Measurements from ENCODE around the gene ZNF385C. TPM values are rescaled to one million over a fixed set of nuclear protein-coding genes. Genes with fewer than 3 reads are reported as not detected.

Gene ZNF385C
- polyA plus RNA-seq, 1 donor from 2014 or later: 0.09 TPM

DNA sequence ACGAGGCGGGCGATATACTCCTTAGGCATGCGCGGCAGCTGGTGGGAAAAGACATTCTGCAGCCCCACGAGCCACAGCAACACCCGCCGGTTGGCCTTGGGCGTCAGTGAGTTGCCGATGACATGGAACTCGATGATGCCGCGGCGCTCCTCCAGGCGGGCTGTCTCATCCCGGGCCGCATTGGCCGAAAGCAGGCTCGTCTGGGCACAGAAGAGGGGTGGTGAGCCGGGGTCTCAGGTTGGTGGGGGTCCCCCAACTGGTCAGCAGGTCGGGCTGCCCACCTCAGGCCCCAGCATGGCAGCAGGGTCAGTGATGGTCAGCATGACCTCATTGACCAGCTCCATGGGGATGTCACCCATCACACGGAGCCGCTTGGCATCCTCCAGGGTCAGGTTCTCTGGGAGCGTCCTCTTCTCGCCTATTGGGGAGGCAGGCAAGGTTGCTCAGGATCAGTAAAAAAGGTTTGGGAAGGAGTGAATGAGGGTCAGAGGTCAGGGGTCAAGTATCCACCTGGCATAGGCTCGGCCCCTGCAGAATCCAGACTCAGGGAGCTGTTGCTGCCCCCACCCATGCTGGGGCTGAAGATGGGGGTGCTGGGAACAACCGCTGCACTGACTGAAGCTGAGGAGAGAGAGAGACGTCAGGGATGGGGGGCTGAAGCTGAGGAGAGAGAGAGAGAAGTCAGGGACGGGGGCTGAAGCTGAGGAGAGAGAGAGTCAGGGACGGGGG, 19.3 kb upstream of the ZNF385C start:
- peak overlapping the region in 2 of 4 donors; percentile 25 to 76 for H3K4me3 Mint-ChIP-seq
- peaks cover 22 to 36% (median 27%) of the 10 kb centered on the region in 3 donors for H3K4me1 Mint-ChIP-seq
- H3K27me3 Mint-ChIP-seq: no peaks in the 10 kb centered on the region
- H3K9me3 Mint-ChIP-seq: no peaks in the 10 kb centered on the region
- H3K36me3 Mint-ChIP-seq: peaks cover 2% of the 10 kb centered on the region
- peak overlapping the region in 1 of 3 donors; percentile 67 for H3K27ac Mint-ChIP-seq

DNA sequence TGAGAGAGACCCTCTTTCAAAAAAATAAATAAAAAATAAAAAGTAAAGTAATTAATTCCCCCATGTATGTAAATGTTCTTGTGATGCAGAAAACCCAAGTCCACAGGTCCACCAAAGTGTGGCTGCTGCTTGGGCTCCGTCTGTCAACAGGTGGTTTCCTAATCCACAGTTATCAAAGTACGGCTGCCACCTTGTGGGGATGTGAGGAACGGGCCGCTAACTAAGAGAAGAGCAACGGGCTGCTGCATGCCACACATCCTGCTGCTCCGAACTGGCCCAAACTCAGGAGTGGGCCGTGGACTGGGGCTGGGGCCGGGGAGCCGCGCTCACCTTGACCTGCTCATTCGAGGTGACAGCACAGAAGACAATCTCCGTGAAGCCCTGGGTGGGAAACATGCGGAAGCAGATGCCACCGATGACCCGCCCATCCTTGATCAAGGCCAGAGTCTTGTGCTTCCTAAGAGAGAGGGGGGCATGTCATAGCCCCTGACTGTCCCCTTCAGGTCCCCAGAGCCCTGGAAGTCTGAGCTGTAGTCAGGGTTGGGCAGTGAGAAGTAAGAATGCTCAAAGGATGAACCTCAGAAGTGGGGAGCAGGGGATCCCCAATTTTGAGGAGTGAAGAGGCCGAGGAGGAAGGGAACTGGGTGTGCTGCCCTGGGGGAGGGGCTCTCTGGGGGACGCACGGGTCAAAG, 18.6 kb upstream of the ZNF385C start:
- Mint-ChIP-seq H3K9me3 (no peaks in the 10 kb centered on the region), H3K27ac (peak overlapping the region; percentile 97 to 98 (median 98)), H3K27me3 (no peaks in the 10 kb centered on the region), H3K4me1 (peaks cover 29 to 36% (median 32%) of the 10 kb centered on the region in 3 donors), H3K4me3 (peak overlapping the region; percentile 25 to 79 (median 72)), H3K36me3 (peaks cover 2% of the 10 kb centered on the region)

DNA sequence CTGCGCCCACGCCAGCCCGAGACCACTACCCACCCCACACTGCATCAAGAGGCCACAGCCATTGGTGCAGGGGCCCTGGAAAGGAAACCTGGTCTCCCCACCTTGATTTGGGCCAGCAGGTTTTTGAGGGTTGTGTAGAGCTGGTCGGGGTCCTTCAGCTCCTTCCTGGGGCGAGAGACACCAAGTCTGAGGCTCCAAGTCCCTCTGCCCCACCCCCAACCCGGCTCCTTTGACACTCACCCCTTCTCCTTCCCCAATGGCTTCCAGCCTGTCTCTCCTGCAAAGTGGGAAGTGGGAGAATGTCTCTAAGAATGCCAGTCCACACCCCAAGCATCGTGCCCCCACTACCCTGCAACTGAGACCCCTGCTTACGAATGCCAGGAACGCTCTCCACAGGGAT, 15.8 kb upstream of the ZNF385C start:
- Mint-ChIP-seq H3K4me3 (peak overlapping the region; percentile 7 to 91 (median 68)), H3K27ac (peak overlapping the region in 1 of 3 donors; percentile 10), H3K36me3 (peaks cover 7% of the 10 kb centered on the region), H3K27me3 (no peaks in the 10 kb centered on the region), H3K4me1 (peaks cover 25 to 41% (median 32%) of the 10 kb centered on the region in 3 donors), H3K9me3 (no peaks in the 10 kb centered on the region)

DNA sequence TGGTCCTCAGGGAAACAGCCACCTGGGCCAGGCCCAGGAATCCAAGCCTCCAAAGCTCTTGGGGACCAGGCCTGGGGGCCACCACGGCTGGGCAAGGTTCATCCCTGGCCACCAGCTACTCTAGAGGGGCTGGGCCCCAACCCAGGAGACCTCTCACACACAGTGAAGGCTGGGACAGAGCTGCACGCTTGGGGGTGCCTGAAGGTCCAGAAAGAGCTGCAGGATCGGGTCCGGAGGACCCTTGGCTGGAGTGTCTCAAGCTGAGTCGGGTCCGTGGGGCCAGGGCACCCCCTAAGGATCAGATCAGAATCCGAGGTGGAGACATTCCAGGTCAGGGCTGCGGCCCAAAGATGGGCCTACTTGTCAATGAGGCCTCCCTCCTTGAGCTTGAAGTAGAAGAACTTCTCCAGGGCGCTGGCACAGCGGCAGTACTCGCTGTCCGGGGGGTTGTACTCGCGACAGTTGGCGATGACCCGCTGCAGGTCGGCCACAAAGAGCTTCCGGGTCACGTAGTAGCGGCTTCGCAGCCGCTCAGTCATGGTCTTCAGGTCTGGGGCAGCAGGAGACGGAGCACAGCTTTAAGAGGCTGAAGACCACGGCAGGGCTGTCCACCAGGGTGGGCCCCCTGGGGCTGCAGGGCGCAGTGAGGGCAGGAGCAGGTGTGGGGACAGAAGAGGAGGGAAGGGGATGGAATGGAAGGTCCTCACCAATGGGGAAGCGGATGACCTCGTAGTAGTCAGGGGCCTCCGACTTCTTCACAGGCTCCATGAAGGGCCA, 15.2 kb upstream of the ZNF385C start:
- peaks cover 9% of the 10 kb centered on the region for H3K36me3 Mint-ChIP-seq
- H3K27me3 Mint-ChIP-seq: no peaks in the 10 kb centered on the region
- H3K9me3 Mint-ChIP-seq: no peaks in the 10 kb centered on the region
- peak overlapping the region in 3 of 4 donors; percentile 27 to 72 (median 70) for H3K4me3 Mint-ChIP-seq
- H3K4me1 Mint-ChIP-seq: peaks cover 21 to 38% (median 30%) of the 10 kb centered on the region in 3 donors
- H3K27ac Mint-ChIP-seq: peak overlapping the region in 2 of 3 donors; percentile 46 to 83

DNA sequence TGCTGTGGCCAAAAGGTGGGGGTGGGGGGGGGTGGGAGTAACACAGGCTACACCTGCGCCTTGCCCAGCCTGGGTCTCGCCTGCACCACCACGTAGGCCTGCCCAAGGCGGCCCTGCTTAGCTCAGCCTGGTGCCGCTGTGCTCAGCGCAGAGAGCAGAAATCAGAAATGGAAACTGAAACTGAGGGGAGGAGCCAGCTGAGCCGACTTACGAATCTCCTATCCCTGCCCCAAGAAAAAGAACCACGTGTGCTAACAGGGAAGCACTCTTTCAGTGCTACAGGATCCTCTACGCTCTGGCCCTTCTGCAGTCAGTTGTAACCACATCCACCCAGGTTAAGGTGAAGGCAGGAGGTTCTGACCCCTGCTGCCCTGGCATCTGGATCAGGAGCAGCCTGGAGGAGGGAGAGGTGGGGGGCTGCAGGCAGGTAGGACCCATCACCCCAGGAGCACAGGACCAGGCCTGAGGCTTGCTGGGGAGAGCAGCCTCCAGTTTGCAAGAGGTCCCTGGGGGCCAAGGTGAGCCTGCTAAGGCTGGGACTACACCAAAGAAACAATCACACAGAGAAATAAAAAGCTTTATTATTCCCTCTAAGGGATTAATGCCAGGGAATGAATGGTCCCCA, 14.4 kb upstream of the ZNF385C start, which contains the start of gene DHX58:
TSS of gene DHX58 (minus strand) at position 163 of the 625 bp plus-strand sequence. CDS start 822 bp downstream, outside the sequence.
- Mint-ChIP-seq H3K36me3 (peaks cover 9% of the 10 kb centered on the region), H3K9me3 (no peaks in the 10 kb centered on the region), H3K4me3 (peak within 1 kb of the TSS; percentile 84 to 93 (median 90)), H3K4me1 (peaks cover 23 to 40% (median 30%) of the 10 kb centered on the region in 3 donors), H3K27ac (peak within 1 kb of the TSS; percentile 90 to 94 (median 94)), H3K27me3 (no peaks in the 10 kb centered on the region)

DNA sequence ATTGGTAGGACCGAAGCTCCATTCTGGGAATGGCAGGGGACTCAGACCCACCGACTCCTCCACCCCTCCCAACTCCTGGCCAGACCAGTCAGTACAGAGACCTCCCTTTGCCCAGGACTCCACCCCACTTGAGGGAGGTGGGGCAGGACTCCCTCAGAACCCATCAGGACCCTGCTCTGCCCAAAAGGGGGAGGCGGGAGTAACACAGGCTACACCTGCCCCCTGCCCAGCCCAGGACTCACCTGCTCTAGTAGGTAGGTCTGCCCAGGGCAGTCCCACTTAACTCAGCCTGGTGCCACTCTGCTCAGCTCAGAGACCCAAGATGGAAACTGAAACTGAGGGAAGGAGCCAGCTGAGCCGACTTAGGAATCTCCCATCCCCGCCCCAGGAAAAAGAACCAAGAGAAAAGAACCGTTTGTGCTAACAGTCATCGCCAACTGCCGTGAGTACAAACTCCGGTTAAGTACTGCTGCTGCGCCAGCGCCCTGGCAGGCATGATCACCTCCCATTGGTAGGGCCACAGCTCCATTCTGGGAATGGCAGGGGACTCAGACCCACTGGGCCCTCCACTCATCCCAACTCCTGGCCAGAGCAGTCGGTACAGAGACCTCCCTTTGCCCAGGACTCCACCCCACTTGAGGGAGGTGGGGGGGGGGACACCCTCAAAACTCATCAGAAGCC, 13.7 kb upstream of the ZNF385C start:
- H3K4me3 Mint-ChIP-seq: peak overlapping the region; percentile 84 to 93 (median 90)
- H3K27me3 Mint-ChIP-seq: no peaks in the 10 kb centered on the region
- H3K36me3 Mint-ChIP-seq: peaks cover 9% of the 10 kb centered on the region
- no peaks in the 10 kb centered on the region for H3K9me3 Mint-ChIP-seq
- peak overlapping the region; percentile 90 to 94 (median 94) for H3K27ac Mint-ChIP-seq
- peaks cover 24 to 41% (median 30%) of the 10 kb centered on the region in 3 donors for H3K4me1 Mint-ChIP-seq

DNA sequence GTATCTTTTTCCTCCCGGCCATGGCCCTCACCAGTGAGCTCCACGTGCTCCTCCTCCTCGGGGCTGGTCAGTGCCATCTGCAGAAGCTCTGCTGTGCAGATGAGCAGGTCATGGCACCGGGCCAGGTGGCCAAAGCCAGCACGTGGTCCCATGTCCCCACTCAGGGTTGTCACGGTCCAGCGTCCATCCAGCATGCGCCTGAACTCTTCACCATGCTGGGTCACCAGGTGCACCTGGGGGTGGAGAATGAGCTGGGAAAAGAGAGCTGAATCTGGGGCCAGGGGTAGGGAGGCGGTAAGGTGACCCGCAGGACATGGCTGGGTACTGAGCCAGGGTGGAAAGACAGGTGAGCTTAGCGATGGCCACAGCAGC, 13.0 kb upstream of the ZNF385C start:
- peaks cover 9% of the 10 kb centered on the region for H3K36me3 Mint-ChIP-seq
- no peaks in the 10 kb centered on the region for H3K27me3 Mint-ChIP-seq
- H3K9me3 Mint-ChIP-seq: no peaks in the 10 kb centered on the region
- peaks cover 24 to 37% (median 27%) of the 10 kb centered on the region in 3 donors for H3K4me1 Mint-ChIP-seq
- peak overlapping the region in 3 of 4 donors; percentile 10 to 86 (median 77) for H3K4me3 Mint-ChIP-seq
- H3K27ac Mint-ChIP-seq: peak overlapping the region in 1 of 3 donors; percentile 43

DNA sequence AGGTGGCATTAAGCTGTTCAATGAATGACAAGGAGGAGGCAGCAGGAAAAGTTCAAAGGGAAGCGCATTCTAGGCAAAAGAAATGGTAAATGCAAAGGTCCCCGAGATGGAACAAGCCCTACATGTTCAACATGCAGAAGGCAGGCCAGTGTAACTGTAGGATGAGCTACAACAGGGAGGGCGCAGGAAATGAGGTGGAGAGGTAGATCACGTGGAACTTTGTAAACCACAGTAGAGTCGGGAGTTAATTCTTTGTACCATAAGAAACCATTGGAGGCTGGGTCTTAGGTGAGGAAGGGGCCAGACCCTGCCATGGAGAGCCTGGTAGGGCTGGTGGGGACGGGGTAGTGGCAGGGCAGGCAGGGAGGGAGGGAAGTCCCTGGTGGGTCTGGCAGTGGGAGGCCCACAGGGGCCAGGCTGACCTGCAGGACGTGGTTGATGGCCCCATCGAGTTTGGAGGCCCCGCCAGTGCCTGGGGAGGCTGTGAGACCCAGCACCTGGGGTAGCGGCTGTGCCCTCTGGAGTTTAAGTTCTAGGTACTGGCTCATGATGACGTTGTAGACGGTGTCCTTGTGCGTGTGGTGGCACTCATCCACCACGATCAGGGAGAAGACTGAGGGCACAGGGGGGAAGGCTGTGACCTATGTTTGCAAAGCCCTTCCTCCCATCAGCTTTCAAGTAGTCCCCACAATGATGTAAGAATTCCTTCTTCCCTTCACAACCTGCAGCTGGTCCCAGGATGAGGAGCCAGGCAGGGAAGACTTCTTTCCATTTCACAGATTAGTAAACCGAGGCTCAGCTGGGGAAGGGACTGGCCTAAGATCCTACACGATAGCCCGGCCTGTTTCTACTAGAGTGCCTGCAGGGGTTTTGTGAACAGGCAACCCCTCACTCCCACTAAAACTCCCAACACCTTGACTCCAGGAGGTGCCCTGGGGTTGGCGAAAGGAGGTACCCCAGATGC, 12.3 kb upstream of the ZNF385C start:
- Mint-ChIP-seq H3K36me3 (peaks cover 9% of the 10 kb centered on the region), H3K27me3 (no peaks in the 10 kb centered on the region), H3K27ac (peak overlapping the region in 1 of 3 donors; percentile 43), H3K4me1 (peaks cover 17 to 32% (median 21%) of the 10 kb centered on the region in 3 donors), H3K4me3 (peak overlapping the region in 3 of 4 donors; percentile 10 to 86 (median 77)), H3K9me3 (no peaks in the 10 kb centered on the region)

DNA sequence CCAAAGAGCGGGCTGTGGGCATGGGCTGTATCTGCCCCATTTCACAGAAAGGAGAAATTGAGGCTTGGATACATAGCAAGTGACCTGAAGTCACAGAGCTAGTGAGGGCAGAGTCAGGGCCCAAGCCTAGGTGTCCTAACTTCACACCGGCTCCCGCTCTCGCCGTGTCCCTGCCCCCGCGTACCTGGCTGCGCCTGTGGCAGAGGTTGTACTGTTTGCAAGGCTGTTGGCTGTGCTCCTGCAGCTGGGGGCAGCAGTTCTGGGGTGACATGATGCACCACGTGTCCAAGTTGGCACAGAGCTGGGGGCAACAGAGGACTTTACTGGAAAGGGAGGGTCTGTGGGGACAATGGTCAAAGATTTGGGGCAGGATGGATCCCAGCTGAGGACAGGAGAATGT, 10.8 kb upstream of the ZNF385C start:
- H3K27ac Mint-ChIP-seq: peak overlapping the region in 1 of 3 donors; percentile 73
- H3K36me3 Mint-ChIP-seq: peaks cover 16% of the 10 kb centered on the region
- no peaks in the 10 kb centered on the region for H3K9me3 Mint-ChIP-seq
- H3K27me3 Mint-ChIP-seq: no peaks in the 10 kb centered on the region
- H3K4me3 Mint-ChIP-seq: peak overlapping the region in 1 of 4 donors; percentile 45
- H3K4me1 Mint-ChIP-seq: peaks cover 16 to 23% (median 16%) of the 10 kb centered on the region in 3 donors

DNA sequence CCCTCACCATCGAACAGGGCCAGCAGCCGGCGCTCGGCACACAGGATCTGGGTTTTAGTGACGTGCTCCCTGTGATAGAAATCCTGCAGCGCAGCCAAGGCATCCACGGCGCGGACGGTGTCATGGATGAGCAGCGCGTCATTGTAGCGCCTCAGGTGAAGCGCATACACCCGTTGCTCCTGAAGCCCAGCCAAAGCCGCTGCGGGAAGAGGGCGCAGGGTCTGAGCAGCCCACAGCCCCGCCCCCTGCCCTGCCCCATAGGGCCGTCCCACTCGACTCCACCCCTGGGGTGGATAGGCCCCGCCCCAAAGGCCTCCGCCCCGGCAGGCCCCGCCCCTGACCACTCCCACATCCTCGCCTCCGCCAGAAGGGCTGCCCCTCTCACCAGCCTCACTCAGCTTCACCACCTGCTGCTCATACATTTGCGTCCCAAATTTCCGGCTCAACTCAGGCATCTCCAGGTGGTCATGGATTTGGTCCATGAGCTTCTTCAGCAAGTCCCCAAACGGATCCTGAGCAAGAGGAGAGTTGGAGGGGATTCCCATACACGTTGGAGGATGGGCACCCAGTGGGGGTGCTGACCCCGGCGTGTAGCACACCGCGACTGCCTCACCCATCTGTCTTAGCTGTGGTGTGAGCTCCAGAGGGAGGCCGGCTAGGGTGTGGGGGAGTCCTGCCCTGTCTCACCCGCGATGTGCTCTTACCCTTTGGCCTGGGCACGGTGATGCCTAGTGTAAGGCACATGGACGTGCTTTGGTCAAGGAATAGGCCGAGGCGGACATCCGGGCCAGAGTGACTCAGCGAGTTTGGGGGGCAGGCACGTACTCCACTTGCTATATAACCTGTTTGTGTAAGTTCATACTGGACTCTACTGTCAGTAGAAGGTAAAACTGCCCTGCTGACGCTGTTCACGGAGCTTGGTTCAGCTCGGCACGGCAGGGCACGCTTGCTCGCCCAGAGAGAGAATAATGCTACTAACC, 9.6 kb upstream of the ZNF385C start:
- peaks cover 16 to 19% (median 16%) of the 10 kb centered on the region in 3 donors for H3K4me1 Mint-ChIP-seq
- peaks cover 15% of the 10 kb centered on the region for H3K36me3 Mint-ChIP-seq
- peak overlapping the region in 2 of 3 donors; percentile 47 to 67 for H3K27ac Mint-ChIP-seq
- H3K9me3 Mint-ChIP-seq: no peaks in the 10 kb centered on the region
- H3K27me3 Mint-ChIP-seq: no peaks in the 10 kb centered on the region
- H3K4me3 Mint-ChIP-seq: peak overlapping the region; percentile 57 to 91 (median 80)

DNA sequence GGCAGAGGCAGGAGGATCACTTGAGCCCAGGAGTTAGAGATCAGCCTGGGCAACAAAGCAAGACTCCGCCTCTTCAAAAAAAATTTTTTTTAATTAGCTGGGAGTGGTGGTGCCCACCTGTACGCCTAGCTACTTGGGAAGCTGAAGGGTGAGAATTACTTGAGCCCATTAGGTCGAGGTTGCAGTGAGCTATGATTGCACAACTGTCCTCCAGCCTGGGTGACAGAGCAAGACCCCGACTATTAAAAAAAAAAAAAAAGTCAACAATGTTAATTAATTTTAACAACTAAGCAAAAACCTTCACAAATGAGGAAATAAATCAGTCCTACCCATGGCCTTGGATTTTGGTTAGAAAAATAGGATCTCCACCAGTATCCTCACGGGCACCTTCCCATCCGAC, 8.9 kb upstream of the ZNF385C start:
- Mint-ChIP-seq H3K9me3 (no peaks in the 10 kb centered on the region), H3K4me1 (peaks cover 8 to 18% (median 14%) of the 10 kb centered on the region in 3 donors), H3K4me3 (peak overlapping the region in 3 of 4 donors; percentile 57 to 91 (median 80)), H3K36me3 (peaks cover 16% of the 10 kb centered on the region), H3K27ac (no peak overlapping the region), H3K27me3 (no peaks in the 10 kb centered on the region)

DNA sequence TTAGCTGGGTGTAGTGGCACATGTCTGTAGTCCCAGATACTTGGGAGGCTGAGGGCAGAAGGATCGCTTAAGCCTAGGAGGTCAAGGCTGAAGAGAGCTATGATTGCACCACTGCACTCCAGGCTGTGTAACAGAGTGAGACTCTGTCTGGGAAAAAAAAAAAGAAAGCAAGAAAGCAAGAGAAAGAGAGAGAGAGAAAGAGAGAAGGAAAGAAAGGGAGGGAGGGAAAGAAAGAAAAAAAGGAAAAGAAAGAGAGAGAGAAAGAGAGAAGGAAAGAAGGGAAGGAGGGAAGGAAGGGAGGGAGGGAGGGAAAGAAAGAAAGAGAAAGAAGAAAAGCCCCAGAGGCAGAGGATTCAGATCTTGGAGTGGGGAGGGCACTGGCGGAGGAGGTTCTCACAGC, 7.7 kb upstream of the ZNF385C start:
- Mint-ChIP-seq H3K9me3 (no peaks in the 10 kb centered on the region), H3K4me3 (no peak overlapping the region), H3K27me3 (no peaks in the 10 kb centered on the region), H3K36me3 (peaks cover 16% of the 10 kb centered on the region), H3K4me1 (peaks cover 4 to 14% (median 9%) of the 10 kb centered on the region in 3 donors), H3K27ac (peak overlapping the region in 1 of 3 donors; percentile 9)
